Fibroblast of peridontal ligament (primary cell): Measurements from ENCODE around the gene TRIM14.
A peak's percentile ranks its signal among the peaks of the same experiment; 100 is the strongest.
"Not testable (repeated sequence)": the region's sequence is repeated elsewhere in the genome, so short reads cannot be mapped to it uniquely, and the experiment has no call there.

Experiments
- DNase-seq: peaks from one replicate; pipeline ENCODE4 v3.0.0-alpha.2; 2010; ENCODE audit errors: extremely low read depth

TRIM14 gene

GRCh38 chr9:98142182-98142907 is 23.3 kb upstream of the TRIM14 start:
- DNase-seq: no peak

DNA sequence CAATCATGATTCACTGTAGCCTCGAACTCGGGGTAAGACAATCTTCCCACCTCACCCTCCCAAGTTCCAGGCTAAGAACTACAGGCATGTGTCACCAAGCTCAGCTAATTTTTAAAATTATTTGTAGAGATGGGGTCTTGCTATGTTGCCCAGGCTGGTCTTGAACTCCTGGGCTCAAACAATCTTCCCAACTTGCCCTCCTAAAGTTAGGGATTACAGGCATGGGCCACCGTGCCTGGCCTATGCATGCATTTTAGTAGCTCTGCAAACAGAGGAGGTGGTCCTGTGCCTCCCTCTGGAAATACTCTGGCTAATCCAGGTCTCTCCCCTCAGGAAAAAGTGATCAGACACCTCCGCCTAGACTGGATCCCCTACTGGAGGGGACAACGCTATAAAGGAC is 21.5 kb upstream of the TRIM14 start:
- DNase-seq: no peak

- DNase-seq: no peak
Observed at GRCh38 chr9:98136489-98136888, 17.5 kb upstream of the TRIM14 start.

DNA sequence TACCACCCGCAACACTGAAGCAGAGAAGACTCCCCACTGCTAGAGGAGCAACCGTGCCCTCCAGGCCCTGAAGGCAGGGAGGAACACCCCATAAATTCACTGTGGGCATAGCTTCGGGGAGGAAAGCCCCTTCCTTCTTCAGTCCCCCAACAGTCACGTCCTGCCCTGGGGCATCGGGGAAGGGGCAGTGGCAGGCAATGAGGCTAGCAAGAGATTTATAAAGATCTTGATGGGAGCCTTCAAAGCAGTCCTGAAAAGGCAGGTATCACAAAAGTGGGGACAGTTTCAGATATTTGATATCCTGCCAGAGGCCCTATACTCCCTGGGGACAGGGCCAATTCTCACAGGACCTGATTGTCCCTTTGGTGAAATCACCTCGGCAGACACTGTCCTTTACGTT is 16.9 kb upstream of the TRIM14 start:
- DNase-seq: no peak

- no peak for DNase-seq
Observed at GRCh38 chr9:98135558-98135934, 16.5 kb upstream of the TRIM14 start.

DNA sequence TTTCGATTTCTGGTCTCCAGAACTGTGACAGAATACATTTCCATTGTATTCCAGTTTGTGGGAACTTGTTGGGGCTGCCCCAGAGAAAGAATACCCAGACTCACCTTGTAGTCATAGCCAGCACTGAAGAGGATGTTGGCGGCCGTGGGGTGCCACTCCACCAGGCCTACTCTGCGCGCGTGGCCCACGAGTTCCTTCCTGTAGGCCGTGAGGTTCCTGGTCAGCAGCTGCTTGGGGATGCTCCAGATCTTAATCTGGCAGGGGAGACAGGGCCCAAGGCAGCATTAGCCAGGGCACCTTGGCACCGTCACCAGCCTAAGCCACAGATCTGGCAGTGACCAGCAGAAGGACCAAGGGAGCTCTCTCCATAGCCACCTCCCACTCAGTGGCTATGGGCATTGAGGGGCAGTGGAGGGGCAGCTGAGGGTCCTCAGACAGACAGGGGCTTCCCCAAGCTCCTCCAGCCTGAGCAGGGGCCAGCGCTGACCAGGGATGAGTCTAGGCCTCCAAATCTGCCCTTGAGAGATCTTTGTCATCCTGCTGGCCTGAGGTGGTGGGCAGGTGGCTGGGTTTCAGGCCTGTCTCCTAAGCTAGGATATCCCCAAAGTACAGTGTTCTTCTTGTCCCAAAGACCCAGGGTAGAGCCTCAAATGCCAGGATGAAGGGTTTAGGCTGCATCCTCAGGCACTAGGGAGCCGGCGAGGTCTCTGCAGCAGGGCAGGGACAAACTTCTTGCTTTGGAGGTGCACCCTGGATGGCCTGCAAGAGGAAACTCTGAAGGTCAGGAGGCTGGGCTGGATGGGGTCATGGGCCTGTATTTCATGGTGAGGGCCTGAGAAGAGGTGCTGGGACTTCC is 15.9 kb upstream of the TRIM14 start:
- no peak for DNase-seq

DNA sequence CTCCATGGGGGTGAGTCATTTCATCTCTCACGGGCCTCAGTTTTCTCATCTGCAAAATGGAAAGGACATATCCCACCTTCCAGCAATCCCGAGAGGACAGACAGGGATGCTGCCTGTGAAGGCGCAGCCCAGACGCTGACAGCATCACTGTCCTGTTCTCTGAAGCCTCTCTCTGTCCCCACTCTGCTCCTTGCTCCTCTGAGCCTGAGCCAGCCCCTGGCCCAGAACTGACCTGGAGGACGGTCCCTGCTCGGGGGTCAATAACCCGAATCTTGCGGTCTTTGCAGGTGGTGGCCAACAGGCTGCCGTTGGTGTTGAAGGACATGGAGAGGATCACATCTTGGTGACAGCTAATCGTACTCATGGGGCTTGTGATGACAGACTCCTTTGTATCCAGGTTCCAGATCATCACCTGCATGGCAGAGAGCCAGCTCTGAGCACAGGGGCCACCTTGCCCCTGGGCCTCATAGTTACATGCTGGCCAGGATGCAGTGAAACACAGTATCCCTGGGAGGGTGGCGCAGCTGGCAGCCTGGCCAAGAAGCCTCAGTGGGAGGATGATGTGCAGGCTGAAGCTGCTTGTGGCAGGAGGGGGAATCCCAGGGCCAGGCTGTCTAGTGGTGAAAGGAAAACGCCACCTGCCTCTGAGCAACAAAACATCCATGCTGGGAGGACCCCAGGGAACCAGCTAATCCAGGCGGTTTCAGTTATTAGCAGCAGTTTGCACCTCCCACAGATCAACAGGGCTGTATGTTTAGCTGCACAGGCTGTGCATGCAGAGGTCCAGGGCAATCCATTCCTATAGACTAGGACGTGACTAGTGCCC is 14.0 kb upstream of the TRIM14 start:
- DNase-seq: no peak

- DNase-seq: no peak
Observed at GRCh38 chr9:98132158-98132557, 13.1 kb upstream of the TRIM14 start.

DNA sequence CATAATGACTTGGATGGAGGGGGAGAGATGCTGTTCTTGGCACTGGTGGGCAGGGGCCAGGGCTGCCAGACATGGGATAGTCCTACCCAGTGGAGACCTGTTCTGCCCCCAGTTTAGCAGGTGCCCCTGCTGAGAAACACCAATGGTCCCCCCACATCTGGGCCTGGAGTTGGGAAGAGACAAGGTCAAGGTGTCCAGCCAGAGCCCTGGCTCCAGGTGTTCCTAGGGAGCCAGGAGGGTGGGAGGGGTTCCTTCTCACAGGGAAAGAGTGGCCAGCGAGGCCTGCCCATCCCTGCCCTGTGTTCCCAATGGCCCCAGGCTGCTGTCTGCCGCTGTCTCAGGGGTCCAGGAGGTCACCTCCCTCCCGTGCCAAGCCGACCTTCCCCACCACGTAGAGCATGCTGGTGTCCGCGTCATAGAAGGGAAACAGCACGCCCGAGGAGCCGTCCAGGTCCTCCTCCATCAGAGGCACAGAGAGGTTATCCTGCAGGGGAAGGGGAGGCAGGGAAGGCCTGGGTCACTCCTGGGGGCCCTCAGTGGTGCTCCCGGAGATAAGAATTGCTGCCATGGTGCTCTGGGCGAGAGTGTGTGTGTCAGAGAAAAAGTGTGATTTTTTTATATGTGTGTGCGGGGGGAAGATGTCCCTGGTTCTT is 11.7 kb upstream of the TRIM14 start:
- DNase-seq: no peak

DNA sequence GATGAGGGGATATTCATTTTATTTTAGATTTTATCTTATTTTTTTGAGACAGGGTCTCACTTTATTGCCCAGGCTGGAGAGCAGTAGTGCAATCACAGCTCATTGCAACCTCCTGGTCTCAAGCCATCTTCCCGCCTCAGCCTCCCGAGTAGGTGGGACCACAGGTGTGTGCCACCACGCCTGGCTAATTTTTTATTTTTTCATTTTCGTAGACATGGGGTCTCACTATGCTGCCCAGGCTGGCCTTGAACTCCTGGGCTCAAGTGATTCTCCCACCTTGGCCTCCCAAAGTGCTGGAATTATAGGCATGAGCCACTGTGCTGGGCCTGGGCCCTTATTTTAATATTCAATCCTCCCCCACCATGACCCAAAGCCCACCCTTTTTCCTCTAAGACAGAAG is 11.0 kb upstream of the TRIM14 start:
- DNase-seq: not testable (repeated sequence)

- DNase-seq: no peak
Observed at GRCh38 chr9:98129451-98129881, 10.4 kb upstream of the TRIM14 start.

DNA sequence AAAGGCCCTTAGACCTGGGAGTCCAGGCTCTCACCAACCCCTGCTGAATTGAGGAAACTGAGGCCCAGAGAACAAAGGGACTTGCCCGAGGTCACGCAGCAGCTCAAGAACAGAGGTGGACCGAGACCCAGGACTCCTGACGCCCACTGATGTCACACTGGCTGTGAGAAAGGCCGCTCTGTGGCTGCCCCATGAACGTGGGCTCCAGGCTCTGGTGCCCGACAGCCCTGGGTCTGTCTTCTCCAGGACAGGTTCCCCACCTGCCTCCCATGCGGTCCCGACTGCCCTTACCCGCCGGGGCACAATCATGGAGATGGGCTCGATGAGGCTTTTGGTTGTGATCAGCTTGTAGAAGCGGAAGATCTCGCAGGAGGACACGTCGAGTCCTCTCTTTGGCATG is 9.3 kb upstream of the TRIM14 start:
- DNase-seq: no peak

DNA sequence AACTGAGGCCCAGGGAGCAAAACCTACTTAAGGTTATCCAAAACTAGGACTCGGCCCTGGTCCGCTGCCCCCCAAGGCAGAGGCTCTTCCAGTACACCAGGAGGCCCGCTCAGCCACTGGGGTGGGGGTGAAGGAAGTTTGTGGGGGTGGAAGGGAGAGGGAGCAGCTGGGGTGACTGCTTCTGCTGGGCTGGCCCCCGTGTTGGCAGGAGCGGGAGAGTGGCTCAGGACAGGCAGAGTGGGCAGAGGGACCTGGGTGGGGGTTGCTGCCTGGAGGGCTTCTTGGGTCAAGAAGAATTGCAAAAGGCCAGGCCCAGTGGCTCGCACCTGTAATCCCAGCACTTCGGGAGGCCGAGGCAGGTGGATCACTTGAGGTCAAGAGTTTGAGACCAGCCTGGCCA is 8.2 kb upstream of the TRIM14 start:
- DNase-seq: no peak

DNA sequence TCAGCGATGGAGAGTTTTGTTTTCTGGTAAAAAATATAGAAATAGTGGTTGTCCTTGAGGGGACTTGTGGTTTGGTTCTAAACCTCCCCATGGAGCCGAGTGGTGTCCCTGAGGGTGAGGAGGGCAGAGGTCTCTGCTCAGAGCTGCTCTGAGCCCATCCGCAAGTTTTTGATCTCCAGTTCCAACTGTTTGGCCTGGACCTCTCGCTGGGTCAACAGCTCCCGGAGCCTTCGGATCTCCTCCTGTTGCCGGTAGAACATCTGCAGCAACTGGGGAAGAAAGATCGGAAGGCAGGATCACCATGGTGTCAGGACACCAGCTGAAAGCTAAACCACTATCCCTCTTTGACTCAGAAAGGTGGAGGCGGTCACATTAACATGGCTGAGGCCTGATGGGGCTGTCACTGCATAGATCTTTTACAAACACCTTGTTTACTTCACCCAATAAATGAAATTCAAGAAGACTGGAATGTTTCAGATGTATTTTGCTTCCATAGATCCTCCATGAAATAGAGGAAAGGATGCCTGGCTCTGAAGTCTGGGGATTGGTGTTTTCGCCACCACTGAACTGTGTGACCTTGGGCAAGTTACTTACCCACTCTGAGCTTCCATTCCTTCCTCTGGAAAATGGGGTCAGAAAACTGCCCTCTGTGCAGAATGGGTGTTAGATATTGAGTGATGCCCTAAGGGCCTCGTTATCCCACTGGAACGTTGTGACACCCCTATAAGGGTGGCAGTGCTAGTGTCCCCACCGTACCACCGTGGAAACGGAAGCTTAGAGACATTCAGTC is 5.8 kb upstream of the TRIM14 start:
- no peak for DNase-seq

- not testable (repeated sequence) for DNase-seq
Observed at GRCh38 chr9:98124091-98124490, 5.1 kb upstream of the TRIM14 start.

- DNase-seq: no peak
Observed at GRCh38 chr9:98121058-98121457, 2.0 kb upstream of the TRIM14 start.

DNA sequence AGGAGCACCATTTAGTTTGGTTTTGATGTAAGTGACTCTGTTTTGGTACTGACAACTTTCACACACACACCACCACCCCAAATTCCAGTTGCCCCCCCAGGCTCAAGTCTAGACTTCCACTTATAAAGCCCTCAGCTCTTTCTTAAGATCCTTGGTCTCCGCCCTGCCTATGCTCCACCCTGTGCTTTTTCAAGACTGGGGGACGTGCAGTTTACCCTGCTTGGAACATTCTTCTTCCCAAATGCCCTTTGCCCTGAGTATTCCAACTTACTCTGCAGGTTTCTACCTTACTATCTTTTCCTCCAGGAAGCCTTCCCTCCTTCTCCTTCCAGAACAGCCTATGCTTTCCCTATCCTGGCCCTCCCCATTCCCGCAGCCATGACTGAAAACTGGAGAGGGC is 1.5 kb upstream of the TRIM14 start:
- no peak for DNase-seq

DNA sequence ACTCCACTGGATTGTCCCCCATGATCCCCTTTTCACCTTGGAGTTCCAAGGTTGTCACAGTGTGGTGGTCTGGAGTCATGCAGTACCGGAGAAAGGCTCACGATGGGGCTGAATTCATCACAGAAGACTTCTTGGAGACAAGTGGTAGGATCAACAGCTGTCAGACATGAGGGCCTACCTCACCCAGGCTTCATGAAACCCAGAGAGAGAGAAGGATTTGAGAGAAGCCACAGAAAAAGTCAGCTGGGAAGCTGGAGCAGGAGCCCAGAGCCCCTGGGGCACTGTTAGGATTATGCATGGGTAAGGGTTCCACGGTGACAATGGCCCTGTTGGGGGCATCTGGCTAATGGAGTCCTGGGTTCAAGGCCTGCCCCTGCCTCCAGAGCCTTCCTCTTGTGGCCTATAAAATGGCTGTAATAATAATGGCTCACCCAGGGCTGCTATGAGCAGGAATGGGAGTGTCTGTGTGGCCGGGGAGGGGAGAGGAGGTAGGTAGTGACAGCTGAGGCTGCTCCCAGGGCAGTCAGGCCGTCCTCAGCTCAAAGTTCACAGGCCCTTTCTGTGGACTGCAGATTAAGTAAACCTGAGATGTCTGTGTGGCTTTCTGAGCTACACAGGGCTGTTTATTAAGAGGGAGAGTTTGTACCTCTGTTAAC is 910 bp downstream of the TRIM14 start:
- DNase-seq: peak; percentile 8

DNA sequence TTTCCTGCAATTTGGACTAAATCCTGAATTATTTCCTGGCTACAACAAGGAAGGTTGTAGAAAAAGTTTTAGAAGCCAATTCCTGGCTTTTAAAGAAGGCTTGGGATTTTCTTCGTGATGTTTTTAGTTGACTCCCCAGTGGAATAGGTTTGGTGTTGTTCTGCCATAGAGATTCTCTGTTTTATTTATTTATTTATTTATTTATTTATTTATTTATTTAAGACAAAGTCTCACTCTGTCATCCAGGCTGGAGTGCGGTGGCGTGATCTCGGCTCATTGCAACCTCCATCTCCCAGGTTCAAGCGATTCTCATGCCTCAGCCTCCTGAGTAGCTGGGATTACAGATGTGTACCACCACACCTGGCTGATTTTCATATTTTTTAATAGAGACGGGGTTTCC is 1.9 kb downstream of the TRIM14 start:
- not testable (repeated sequence) for DNase-seq

DNA sequence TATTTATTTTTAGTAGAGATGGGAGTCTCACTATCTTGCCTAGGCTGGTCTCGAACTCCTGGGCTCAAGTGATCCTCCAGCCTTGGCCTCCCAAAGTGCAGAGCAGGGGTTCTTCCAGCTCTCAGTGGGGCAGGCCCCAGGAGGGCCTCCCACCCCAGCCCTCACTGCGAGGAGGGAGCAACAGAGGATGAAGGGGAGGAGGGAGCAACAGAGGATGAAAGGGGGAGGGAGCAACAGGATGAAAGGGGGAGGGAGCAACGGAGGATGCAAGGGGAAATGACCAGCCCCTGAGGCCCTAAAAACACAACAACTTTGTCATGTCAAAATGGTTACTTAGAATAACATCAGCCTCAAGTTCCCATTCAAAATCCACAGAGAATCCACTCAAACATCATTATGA is 10.0 kb downstream of the TRIM14 start:
- DNase-seq: no peak
